OCI-LY7 (cell line): ENCODE data around the gene MGST2.
"Not testable (repeated sequence)": the region's sequence is repeated elsewhere in the genome, so short reads cannot be mapped to it uniquely, and the experiment has no call there.

Experiments
- CTCF ChIP-seq: fragments of 200-600 bp; sonication (generic); conservative IDR thresholded peaks from 2 replicates; pipeline ENCODE4 v1.5.1; 2014; ENCODE audit warnings: mild to moderate bottlenecking, antibody characterized with exemption, low read length, moderate library complexity, mixed read lengths
- EZH2phosphoT487 ChIP-seq: fragments of 200-600 bp; sonication (generic); IDR thresholded peaks from 2 replicates; pipeline ENCODE4 v1.6.1; 2018; ENCODE audit warnings: low read depth, borderline replicate concordance, mild to moderate bottlenecking, mixed run types, antibody characterized with exemption, low read length, moderate library complexity, mixed read lengths

- TF ChIP-seq CTCF, EZH2phosphoT487: not testable (repeated sequence)
Observed at GRCh38 chr4:139632739-139633138, 32.9 kb upstream of the MGST2 start.
